GM23338 (cell line): Measurements from ENCODE around the gene PUDP. TPM values are rescaled to one million over a fixed set of nuclear protein-coding genes. Genes with fewer than 3 reads are reported as not detected.
A peak's percentile ranks its signal among the peaks of the same experiment; 100 is the strongest.

Source experiments
- ATAC-seq: fragments of 200-7000 bp; cut with Tn5 transposase; 3 replicates; pipeline ENCODE4 v1.9.1; 2020
- DNase-seq: peaks from one replicate; pipeline ENCODE4 v3.0.0-alpha.2; 2015; ENCODE audit warnings: low spot score
- H2AFZ ChIP-seq: fragments of 200-600 bp; sonication (generic); 2 replicates; pipeline ENCODE4 v1.8.0; 2016; ENCODE audit warnings: antibody characterized with exemption, mild to moderate bottlenecking, moderate library complexity
- H3F3A ChIP-seq: fragments of 200-600 bp; sonication (generic); replicated peaks from 2 replicates; pipeline ENCODE4 v1.8.0; 2017; ENCODE audit warnings: antibody characterized with exemption, mixed run types, low read depth
- H3K27ac ChIP-seq: fragments of 200-600 bp; sonication (generic); 2 replicates; pipeline ENCODE4 v1.6.1; 2016; ENCODE audit warnings: low read depth
- H3K27me3 ChIP-seq: fragments of 200-600 bp; sonication (generic); 2 replicates; pipeline ENCODE4 v1.8.0; 2016; ENCODE audit warnings: mild to moderate bottlenecking, mixed run types, moderate library complexity; ENCODE audit not compliant: insufficient read depth
- H3K36me3 ChIP-seq: fragments of 200-600 bp; sonication (generic); 2 replicates; pipeline ENCODE4 v1.8.0; 2016; ENCODE audit warnings: mild to moderate bottlenecking; ENCODE audit not compliant: insufficient read depth
- H3K4me1 ChIP-seq: fragments of 200-600 bp; sonication (generic); 2 replicates; pipeline ENCODE4 v1.8.0; 2016; ENCODE audit warnings: mild to moderate bottlenecking, moderate library complexity; ENCODE audit not compliant: insufficient read depth
- H3K4me2 ChIP-seq: fragments of 200-600 bp; sonication (generic); 2 replicates; pipeline ENCODE4 v1.7.1; 2017; ENCODE audit warnings: mixed run types
- H3K4me3 ChIP-seq: fragments of 200-600 bp; sonication (generic); 2 replicates; pipeline ENCODE4 v1.6.1; 2016; ENCODE audit warnings: mixed run types
- H3K79me2 ChIP-seq: fragments of 200-600 bp; sonication (generic); replicated peaks from 2 replicates; pipeline ENCODE4 v1.8.0; 2017; ENCODE audit warnings: mild to moderate bottlenecking; ENCODE audit not compliant: insufficient read depth
- H3K9me2 ChIP-seq: fragments of 200-600 bp; sonication (generic); 2 replicates; pipeline ENCODE4 v1.8.0; 2017; ENCODE audit not compliant: insufficient read depth
- H4K20me1 ChIP-seq: fragments of 200-600 bp; sonication (generic); replicated peaks from 2 replicates; pipeline ENCODE4 v1.8.0; 2017; ENCODE audit warnings: mild to moderate bottlenecking; ENCODE audit not compliant: insufficient read depth
- H3K27ac Mint-ChIP-seq: 2 replicates; pipeline ENCODE4 v1.8.0; 2020; ENCODE audit warnings: inconsistent platforms, mild to moderate bottlenecking, moderate library complexity, mixed read lengths
- H3K27me3 Mint-ChIP-seq: 3 replicates; pipeline ENCODE4 v1.8.0; 2022; ENCODE audit warnings: low read depth, mild to moderate bottlenecking, moderate library complexity, mixed read lengths, inconsistent platforms; ENCODE audit not compliant: insufficient read depth, poor library complexity
- H3K36me3 Mint-ChIP-seq: 3 replicates; pipeline ENCODE4 v1.8.0; 2021; ENCODE audit warnings: low read depth, mild to moderate bottlenecking, inconsistent platforms, moderate library complexity, mixed read lengths
- H3K4me1 Mint-ChIP-seq: 3 replicates; pipeline ENCODE4 v1.8.0; 2020; ENCODE audit warnings: mild to moderate bottlenecking, inconsistent platforms, mixed read lengths
- H3K4me3 Mint-ChIP-seq: 3 replicates; pipeline ENCODE4 v1.8.0; 2021; ENCODE audit warnings: moderate library complexity, mild to moderate bottlenecking, inconsistent platforms, mixed read lengths
- H3K9me3 Mint-ChIP-seq: 3 replicates; pipeline ENCODE4 v1.8.0; 2020; ENCODE audit warnings: moderate library complexity, mild to moderate bottlenecking, inconsistent platforms, mixed read lengths
- CREB1 ChIP-seq: fragments of 250-450 bp; sonication (Bioruptor Pico); IDR thresholded peaks from 2 replicates; pipeline ENCODE4 v1.5.0; 2020; ENCODE audit warnings: low read depth, mild to moderate bottlenecking, moderate library complexity
- CTCF ChIP-seq, 2 experiments: fragments of 200-600 bp in 1 of 2; sonication (generic) in 1 of 2; conservative IDR thresholded peaks; 2 replicates each; pipeline versions ENCODE4 v1.5.1 to v1.6.1; 2016 to 2017; ENCODE audit warnings: antibody characterized with exemption in 2 of 2, low read depth in 2 of 2, mild to moderate bottlenecking in 2 of 2, moderate library complexity in 1 of 2
- EZH2 ChIP-seq: fragments of 200-600 bp; sonication (generic); IDR thresholded peaks from one replicate; pipeline ENCODE4 v1.8.0; 2017; ENCODE audit warnings: antibody characterized with exemption, mild to moderate bottlenecking, low read depth; ENCODE audit not compliant: unreplicated experiment
- EZH2phosphoT487 ChIP-seq: fragments of 200-600 bp; sonication (generic); IDR thresholded peaks from one replicate; pipeline ENCODE4 v1.8.1; 2018; ENCODE audit warnings: antibody characterized with exemption; ENCODE audit not compliant: unreplicated experiment
- JUNB ChIP-seq: IDR thresholded peaks from one replicate; pipeline ENCODE4 v1.6.1; 2016; ENCODE audit warnings: antibody characterized with exemption; ENCODE audit not compliant: unreplicated experiment
- POLR2AphosphoS5 ChIP-seq: IDR thresholded peaks from 2 replicates; pipeline ENCODE4 v1.6.1; 2016; ENCODE audit warnings: antibody characterized with exemption, low read depth
- REST ChIP-seq: IDR thresholded peaks from one replicate; pipeline ENCODE4 v1.6.1; 2018; ENCODE audit warnings: antibody characterized with exemption; ENCODE audit not compliant: unreplicated experiment
- ZNF114 ChIP-seq: fragments of 250-450 bp; sonication (Bioruptor Pico); IDR thresholded peaks from 2 replicates; pipeline ENCODE4 v1.5.0; 2020; ENCODE audit warnings: mild to moderate bottlenecking, moderate library complexity
- polyA plus RNA-seq: library from polyadenylated mRNA; unstranded; fragments of >200 nt; fragmentation: Nextera tagmentation; extraction: Ambion mirVana; gene quantifications from 2 replicates; pipeline ENCODE4 v1.2.1, GENCODE V29; 2016
- total RNA-seq: library from RNA; depleted of rRNA; stranded (reverse); fragments of >200 nt; shearing (Covaris generic); gene quantifications from 2 replicates; pipeline ENCODE4 v1.2.3, GENCODE V29; 2014
- TF ChIP-seq, protein P1 (sequence below): IDR thresholded peaks from 2 replicates; pipeline ENCODE4 v1.6.1; 2016; ENCODE audit warnings: antibody characterized with exemption

The PUDP gene
- total and polyA plus RNA-seq, 2 experiments from 2014 or later = 17.2 to 22.4 TPM

DNA sequence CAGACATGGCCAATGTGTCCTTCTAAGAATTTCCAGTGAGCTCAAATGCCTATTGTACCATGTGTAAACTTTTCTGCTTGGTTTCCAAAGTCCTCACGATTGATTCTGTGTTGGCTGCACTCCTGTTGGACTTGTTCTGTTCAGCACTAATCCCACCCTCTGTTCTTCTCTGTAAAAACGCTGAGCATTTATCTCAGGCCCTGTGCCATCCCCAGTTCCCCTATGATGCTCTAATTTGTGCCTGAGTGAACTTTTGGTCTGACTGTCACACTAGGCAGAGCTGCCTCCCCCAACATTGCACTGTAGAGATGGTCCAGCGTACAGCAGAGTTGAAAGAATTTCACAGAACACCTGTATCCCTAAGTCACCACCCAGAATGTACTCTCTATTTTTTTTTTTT is 76.6 kb downstream of the PUDP start (continued):
- TF ChIP-seq REST = no peak

DNA sequence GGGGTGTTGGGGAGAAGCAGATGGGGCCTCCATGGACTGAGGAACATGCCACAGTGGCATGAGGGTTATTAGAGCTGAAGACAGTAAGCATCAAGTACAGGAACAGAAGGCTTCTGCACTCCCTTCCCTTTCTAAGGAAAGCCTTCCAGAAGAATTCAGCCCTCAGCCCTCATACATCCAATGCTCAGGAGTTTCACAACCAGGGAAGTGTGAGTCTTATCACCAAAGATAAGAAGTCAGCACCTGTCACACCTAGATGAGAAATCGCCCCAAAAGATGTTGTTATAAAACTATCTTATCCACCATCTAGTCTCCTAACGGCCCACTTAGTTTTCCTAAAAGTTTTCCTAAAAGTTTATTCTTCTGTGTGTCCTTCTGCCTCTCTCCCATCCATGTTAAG is 78.4 kb downstream of the PUDP start:
- Histone ChIP-seq H3K36me3 (no peaks in the 10 kb centered on the region), H3K9me2 (no peaks in the 10 kb centered on the region), H3K4me3 (no peak overlapping the region), H3K27me3 (no peaks in the 10 kb centered on the region), H3F3A (no peaks in the 10 kb centered on the region), H3K27ac (no peak overlapping the region), H3K4me1 (no peaks in the 10 kb centered on the region), H2AFZ (no peak overlapping the region), H3K4me2 (no peak overlapping the region), H4K20me1 (no peaks in the 10 kb centered on the region), H3K79me2 (no peaks in the 10 kb centered on the region)
- DNase-seq (peak; percentile 12), ATAC-seq (no peak)
- H3K36me3 Mint-ChIP-seq = peaks cover 35% of the 10 kb centered on the region
- H3K27me3 Mint-ChIP-seq = peaks cover 5% of the 10 kb centered on the region
- TF ChIP-seq EZH2 = no peak
- no peak for TF ChIP-seq CTCF (conservative IDR thresholded peaks at IDR 0.05; ENCODE audit: low read depth in 2 of 2)
- no peak for TF ChIP-seq JUNB
- no peak for TF ChIP-seq CREB1 (CRISPR knock-in tag)
- H3K4me3 Mint-ChIP-seq = no peak overlapping the region
- peaks cover 8% of the 10 kb centered on the region; the same call in 1 of the 3 replicates for H3K9me3 Mint-ChIP-seq
- peaks cover 4% of the 10 kb centered on the region; the same call in 2 of the 3 replicates for H3K4me1 Mint-ChIP-seq
- no peak overlapping the region for H3K27ac Mint-ChIP-seq

DNA sequence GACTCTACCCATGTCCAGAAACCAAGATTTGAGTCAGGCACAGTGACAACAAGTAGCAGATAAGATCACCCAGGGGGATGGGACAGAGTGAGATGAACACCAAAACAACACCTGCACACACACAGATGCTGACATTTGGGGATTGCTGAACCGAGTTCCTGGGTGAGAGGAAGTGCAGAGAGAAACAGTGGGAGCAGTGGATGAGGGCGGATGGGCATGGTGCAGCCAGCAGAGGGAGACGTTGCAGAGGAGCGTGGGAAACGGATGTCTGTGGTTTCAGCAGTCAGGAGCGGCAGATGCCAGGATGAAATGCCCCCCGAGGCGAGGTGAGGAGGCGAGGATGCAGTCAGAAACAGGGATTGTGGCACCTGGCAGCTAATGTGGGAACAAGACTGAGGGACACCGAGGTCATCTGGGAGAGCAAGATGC is 79.0 kb downstream of the PUDP start:
- H3F3A ChIP-seq = no peaks in the 10 kb centered on the region
- Mint-ChIP-seq H3K27me3 (peaks cover 5% of the 10 kb centered on the region), H3K36me3 (peaks cover 35% of the 10 kb centered on the region), H3K27ac (no peak overlapping the region), H3K9me3 (peaks cover 8% of the 10 kb centered on the region; the same call in 1 of the 3 replicates), H3K4me1 (peaks cover 4% of the 10 kb centered on the region; the same call in 2 of the 3 replicates), H3K4me3 (no peak overlapping the region)
- H3K27me3 ChIP-seq = no peaks in the 10 kb centered on the region
- no peaks in the 10 kb centered on the region for H3K9me2 ChIP-seq
- no peaks in the 10 kb centered on the region for H3K36me3 ChIP-seq
- no peak overlapping the region for H3K4me3 ChIP-seq
- no peaks in the 10 kb centered on the region for H4K20me1 ChIP-seq
- DNase-seq = peak; percentile 44
- no peaks in the 10 kb centered on the region for H3K79me2 ChIP-seq
- H3K4me2 ChIP-seq = no peak overlapping the region
- H3K4me1 ChIP-seq = no peaks in the 10 kb centered on the region
- no peak overlapping the region for H3K27ac ChIP-seq
- no peak overlapping the region for H2AFZ ChIP-seq
- peak; percentile 70 for ATAC-seq
- no peak for TF ChIP-seq REST
- TF ChIP-seq EZH2 = no peak
- TF ChIP-seq, protein P1, sequence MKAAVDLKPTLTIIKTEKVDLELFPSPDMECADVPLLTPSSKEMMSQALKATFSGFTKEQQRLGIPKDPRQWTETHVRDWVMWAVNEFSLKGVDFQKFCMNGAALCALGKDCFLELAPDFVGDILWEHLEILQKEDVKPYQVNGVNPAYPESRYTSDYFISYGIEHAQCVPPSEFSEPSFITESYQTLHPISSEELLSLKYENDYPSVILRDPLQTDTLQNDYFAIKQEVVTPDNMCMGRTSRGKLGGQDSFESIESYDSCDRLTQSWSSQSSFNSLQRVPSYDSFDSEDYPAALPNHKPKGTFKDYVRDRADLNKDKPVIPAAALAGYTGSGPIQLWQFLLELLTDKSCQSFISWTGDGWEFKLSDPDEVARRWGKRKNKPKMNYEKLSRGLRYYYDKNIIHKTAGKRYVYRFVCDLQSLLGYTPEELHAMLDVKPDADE = no peak
- TF ChIP-seq EZH2phosphoT487 = no peak
- TF ChIP-seq POLR2AphosphoS5 = no peak
- peak; percentile 44 to 73 for TF ChIP-seq CTCF (conservative IDR thresholded peaks at IDR 0.05; ENCODE audit: low read depth in 2 of 2)
- TF ChIP-seq ZNF114 (CRISPR knock-in tag) = no peak
